Activated gamma-delta T cell treated with anti-CD3 and anti-CD28 coated beads, Interleukin-2, amount 50 U/mL, for 16 hours (primary cell): ENCODE measurements around the gene PLXNA4.

Source experiments
- DNase-seq: peaks from one replicate; pipeline ENCODE4 v3.0.0-alpha.2; 2020; ENCODE audit warnings: low read depth

PLXNA4 gene

DNA sequence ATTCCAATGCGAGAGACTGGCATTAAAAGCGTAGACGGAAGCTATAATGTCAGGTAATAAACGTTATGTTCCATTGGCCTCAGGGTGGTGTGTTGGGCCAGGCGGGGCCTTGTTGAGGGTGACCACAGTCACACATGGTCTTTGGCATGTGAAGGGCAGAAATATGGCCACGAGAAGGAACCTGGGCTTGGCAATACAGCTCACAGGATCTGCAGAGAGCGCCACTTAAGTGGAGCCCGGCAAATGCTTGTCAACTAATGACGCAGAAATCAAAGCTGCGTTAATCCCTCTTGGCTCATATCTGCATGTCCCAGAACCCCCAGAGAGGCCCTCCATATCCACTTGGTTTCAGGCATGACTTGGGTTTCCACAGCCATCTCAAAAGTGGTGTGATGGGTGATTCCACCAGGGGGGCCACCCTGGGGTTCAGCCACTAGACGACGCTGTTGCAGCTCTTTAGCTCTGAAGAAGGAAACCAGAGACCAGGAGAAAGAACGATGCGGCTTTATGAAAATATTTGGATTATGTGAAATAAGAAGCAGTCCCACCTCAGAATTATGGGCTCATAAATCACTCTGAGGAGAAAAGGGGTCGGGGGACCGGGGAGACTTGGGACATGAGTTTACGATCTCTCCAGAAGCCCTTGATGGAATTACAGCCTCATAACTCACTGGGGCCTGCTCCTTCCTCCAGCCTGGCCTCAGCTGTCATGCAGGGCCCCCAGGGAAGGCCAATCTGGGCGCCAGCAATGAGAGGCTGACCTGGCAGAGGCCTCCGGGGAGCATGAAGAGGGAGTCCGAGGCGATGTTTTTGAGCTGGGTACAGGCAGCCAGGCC lies 462.5 kb downstream of the PLXNA4 start:
- no peak for DNase-seq

GRCh38 chr7:132112657-132113056 lies 463.6 kb downstream of the PLXNA4 start:
- DNase-seq: no peak

DNA sequence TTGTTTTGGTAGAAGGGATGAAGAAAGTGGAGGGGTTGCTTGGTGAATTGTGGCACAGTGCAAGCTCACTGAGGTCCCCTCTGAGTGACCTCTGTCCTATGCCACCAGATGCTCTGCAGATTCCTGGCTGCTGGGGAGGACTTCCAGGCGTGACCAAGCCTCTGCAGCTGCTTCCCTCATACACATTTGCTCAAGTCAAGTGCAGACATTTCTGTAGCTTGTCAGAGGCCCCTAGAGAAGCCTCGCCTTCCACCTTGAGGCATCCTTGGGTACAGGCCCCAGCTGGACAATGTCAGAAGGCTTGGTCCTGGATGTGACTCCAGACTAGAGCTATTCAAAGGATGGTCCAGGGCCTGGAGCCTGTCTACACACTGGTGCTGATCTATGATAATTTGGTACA lies 464.2 kb downstream of the PLXNA4 start:
- no peak for DNase-seq

GRCh38 chr7:132110692-132111091 lies 465.6 kb downstream of the PLXNA4 start:
- no peak for DNase-seq

GRCh38 chr7:132109769-132110168 lies 466.5 kb downstream of the PLXNA4 start:
- DNase-seq: no peak

DNA sequence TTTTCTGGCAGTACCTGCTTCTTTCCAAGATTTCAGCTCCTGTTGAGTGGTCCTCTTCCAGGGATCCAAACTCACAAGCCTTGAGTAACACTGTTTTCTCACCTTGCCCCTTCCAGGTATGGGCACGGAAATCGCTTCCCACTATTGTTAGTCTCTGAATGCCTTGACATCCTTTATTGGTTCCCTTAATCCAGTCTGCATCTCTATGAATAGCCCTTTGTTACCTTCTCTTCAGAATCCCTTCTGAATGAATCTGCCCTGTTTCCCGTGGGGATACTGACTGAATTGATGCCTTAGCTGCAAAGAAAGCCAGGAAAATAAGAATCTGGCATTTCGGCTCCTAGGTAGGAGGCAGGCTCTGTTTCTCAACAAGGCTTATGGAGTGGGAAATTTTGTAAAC lies 467.7 kb downstream of the PLXNA4 start:
- no peak for DNase-seq

DNA sequence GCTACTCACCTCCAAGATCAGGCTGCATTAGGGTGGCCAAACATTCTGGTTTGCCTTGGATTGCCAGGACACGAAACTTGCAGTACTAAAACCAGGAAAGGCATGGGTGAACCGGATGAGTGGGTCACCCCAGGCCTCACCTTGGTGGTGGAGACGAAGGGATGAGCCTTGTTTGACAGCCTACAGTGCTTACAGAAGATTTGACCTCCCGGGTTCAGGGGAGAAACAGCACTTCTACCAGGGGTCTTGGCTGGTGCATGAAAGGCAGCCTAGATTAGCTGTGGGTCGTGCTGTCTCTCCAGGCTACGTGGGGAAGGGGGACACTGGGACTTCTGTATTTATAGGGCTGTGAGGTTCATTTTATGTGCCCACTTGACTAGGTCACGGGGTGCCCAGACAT lies 469.8 kb downstream of the PLXNA4 start:
- no peak for DNase-seq

- no peak for DNase-seq
Measured at GRCh38 chr7:132105096-132105495, 471.2 kb downstream of the PLXNA4 start.

DNA sequence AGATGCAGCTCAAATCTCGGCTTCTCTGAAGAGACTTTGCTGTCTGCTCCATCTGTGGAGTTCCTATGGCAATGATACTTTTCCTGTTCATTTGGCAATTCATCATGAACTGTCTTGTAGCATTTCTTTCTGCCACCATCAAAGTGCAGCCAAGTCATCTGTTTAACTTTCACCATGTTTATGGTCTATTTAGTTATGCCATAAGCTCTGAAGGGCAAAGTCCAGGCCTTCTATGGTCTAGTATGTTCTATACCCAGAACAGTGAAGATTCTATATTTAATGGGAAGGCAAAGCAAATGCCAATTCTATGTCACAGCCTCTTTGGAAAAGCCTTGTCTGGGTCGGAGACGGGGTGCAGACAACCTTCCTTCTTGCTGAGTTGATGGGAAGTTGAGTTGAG lies 472.6 kb downstream of the PLXNA4 start:
- DNase-seq: no peak

DNA sequence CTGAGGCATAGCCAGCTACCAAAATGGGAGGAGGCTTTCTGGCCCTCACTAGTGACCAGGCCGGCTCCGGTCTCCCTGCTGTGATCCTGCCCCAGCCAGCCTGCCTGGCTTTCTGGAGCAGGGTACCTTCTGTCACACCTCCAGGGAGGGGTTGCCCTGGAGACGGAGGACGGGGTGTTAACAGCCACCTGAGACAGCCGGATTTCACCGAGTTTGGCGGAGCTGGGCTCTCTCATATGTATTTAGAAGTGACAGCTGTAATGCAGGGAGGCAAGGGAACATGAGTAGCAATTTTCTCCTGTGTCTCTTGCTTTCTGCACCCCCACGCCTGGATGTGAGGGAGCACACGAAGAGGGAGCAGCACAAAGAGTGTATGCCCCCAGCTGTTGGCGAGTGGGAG lies 473.3 kb downstream of the PLXNA4 start:
- no peak for DNase-seq

DNA sequence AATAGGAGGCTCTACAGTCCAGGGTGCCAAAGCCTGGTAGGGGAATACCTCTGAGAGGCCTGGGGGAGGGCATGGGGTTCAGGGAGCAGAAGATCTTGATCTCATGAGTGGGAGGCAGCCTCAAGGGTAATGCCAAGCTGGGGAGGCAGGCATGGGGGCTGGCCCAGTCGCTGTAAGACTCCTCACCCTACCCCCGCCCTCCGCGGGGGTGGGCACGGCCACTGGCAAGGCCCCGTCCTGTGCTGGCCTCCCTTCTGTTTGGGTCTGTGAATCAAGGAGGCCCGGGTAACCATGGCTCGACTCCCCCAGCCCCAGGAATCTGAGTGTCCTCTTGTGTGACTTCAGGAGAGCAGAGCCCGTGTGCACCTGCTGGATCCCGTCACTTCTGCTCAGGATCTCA lies 473.9 kb downstream of the PLXNA4 start:
- no peak for DNase-seq

GRCh38 chr7:132100981-132101380 lies 475.3 kb downstream of the PLXNA4 start:
- no peak for DNase-seq

- no peak for DNase-seq
Measured at GRCh38 chr7:132100483-132100882, 475.8 kb downstream of the PLXNA4 start.

DNA sequence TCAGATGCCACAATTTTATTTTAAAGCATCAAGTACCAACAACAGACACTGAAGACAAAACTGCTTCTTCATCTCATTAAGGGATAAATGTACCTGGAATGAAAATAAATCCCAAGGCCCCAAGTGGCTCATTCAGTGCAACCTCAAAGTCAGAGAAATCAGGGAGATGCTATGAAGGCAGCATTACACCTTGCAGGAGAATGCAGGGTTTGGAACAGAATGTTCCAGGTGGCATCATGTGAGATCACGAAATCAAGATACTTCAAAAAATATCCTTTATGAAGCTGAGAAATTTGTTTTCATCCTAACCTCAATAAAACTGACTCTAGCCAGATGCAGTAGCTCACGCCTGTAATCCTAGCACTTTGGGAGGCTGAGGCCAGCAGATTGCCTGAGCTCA lies 477.1 kb downstream of the PLXNA4 start:
- no peak for DNase-seq

DNA sequence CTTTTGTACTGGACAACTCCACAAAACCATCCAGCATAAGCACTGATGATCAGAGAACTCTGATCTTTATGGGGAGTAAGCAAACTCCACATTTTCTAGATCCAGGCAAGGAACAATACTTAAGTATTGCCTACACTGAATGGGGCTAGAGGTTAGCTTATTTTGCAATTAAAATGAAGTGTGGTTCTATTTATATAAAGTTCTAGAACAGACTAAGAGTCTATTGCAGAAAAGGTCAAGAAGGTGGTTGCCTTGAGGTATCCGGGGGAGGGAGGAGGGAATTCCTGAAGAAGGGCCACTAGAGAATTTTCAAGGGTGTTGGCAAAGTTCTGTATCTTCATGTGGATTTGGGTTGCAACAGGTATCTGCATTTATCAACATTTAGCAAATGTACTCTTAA lies 477.9 kb downstream of the PLXNA4 start:
- DNase-seq: no peak

DNA sequence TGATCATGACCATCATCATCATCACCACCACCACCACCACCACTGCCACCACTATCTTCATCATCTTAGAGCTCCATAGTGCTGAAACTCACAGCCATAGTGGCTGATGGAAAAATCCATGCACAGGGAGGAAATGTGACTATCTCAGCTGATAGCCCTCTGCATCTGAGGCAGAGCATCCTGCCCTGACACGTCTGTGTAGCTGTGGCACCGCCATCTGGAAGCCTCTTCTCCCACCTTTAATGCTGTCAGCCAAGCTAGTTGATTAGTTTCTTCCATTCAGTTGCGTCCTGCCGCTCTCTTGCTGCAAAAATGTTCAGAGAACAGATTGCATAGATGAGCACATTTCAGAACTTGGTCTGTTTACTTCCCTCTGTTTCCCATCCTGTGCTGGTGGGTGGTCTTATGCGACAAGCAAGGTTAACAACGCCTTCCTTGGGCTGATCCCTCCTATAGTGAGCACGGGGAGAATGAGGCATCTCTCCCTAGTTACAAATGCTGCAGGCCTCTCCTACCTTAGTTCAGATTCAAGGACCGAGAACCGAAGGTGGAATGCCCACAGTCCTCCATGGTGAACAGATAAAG lies 478.6 kb downstream of the PLXNA4 start:
- DNase-seq: no peak

GRCh38 chr7:132095111-132095765 lies 481.0 kb downstream of the PLXNA4 start:
- DNase-seq: no peak

- no peak for DNase-seq
Measured at GRCh38 chr7:132092106-132092505, 484.2 kb downstream of the PLXNA4 start.

DNA sequence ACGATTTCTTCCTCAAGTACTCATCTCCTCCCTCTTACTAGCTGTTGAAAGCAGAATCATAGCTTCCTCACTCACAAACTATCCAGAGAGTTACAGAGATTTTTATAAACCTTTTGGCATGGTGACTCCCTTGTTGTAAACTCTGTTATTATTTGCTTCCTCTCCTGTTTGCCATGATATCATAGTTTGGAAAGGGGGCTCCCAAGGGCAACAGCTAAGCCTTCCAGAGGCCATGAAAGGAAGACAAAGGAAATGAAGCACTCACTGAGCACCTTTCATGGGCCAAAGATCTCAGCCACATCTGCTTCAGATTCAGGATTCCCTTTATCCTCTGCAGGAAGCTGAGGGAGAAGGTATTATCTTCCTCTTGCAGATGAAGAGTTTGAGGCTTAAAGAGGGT lies 484.6 kb downstream of the PLXNA4 start:
- no peak for DNase-seq

GRCh38 chr7:132090444-132090843 lies 485.8 kb downstream of the PLXNA4 start:
- no peak for DNase-seq

GRCh38 chr7:132089356-132089755 lies 486.9 kb downstream of the PLXNA4 start:
- no peak for DNase-seq

- no peak for DNase-seq
Measured at GRCh38 chr7:132087421-132087820, 488.8 kb downstream of the PLXNA4 start.

GRCh38 chr7:132084776-132085388 lies 491.4 kb downstream of the PLXNA4 start:
- DNase-seq: no peak
